Renal cortical epithelial cell (primary cell): ENCODE measurements around the gene EDARADD. TPM values are rescaled to one million over a fixed set of nuclear protein-coding genes. Genes with fewer than 3 reads are reported as not detected.
A peak's percentile ranks its signal among the peaks of the same experiment; 100 is the strongest.
"Not testable (repeated sequence)": the region's sequence is repeated elsewhere in the genome, so short reads cannot be mapped to it uniquely, and the experiment has no call there.

ENCODE experiments used
- DNase-seq: peaks from one replicate; pipeline ENCODE4 v3.0.0-alpha.2; 2011; ENCODE audit warnings: low read depth
- total RNA-seq: library from RNA; depleted of rRNA; stranded (reverse); fragments of >200 nt; gene quantifications from 2 replicates; pipeline ENCODE4 v1.2.3, GENCODE V29; 2014

The EDARADD gene
- total RNA-seq, 1 donor from 2014 or later = 0.05 TPM

DNA sequence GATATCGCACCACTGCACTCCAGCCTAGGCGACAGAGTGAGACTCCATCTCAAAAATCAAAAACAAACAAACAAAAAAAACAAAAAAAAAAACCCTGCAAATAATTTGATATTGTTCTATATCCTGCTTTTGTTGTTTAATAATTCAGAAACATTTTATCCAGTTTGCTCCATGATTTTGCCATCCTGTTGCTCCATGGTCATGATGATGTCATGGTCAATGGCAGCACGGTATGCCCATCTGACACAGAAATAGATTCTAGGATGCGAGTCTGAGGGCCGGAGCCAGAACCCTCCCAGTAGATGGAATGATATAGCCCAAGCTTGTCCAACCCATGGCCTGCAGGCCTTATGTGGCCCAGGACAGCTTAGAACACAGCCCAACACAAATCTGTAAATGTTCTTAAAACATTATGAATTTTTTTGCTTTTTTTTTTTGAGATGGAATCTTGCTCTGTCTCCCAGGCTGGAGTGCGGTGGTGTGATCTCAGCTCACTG is 39.8 kb downstream of the EDARADD start:
- no peak for DNase-seq

DNA sequence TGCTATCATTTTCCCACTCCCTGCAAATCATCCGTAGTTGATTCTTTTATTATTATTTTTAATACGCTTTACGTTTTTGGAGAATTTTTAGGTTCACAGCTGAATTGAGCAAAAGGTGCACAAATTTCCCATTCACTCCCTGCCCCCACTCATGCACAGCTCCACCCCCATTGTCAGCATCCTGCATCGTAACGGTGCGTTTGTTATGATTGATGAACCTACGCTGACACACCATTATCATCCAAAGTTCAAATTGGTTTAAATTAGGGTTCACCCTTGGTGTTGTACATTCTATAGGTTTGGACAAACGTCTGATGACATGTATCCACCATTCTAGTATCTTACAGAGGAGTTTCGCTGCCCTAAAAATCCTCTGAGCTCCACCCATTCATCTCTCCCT is 44.5 kb downstream of the EDARADD start:
- no peak for DNase-seq

DNA sequence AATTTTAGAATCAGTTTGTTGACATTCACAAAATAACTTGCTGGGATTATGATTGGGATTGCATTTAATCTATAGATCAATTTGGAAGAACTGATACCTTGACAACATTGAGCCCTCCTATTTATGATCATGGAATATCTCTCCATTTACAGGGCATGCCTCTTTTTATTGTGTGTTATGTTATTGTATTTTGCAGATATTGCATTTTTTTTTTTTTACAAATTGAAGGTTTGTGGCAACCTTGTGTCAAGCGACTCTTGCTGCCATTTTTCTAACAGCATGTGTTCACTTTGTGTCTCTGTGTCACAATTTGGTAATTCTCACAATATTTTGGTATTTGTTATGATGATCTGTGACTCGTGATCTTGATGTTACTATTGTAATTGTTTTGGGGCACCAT is 46.3 kb downstream of the EDARADD start:
- DNase-seq = no peak

DNA sequence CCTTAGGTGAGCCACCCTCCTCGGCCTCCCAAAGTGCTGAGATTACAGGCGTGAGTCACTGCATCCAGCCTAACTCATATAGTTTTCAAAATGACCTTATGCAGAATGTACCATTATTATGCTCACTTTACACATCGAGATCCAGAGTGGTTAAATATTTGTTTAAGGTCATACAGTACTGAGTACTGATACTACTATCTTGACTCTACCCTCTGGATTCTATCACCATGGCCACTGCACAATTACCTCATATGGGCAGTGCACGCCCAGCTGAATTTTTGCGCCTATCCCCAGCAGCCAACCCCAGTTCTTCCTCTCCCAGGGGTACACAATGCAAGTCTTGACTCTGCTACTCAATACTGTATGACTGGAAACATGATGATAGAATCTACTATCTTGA is 56.7 kb downstream of the EDARADD start:
- DNase-seq = no peak

DNA sequence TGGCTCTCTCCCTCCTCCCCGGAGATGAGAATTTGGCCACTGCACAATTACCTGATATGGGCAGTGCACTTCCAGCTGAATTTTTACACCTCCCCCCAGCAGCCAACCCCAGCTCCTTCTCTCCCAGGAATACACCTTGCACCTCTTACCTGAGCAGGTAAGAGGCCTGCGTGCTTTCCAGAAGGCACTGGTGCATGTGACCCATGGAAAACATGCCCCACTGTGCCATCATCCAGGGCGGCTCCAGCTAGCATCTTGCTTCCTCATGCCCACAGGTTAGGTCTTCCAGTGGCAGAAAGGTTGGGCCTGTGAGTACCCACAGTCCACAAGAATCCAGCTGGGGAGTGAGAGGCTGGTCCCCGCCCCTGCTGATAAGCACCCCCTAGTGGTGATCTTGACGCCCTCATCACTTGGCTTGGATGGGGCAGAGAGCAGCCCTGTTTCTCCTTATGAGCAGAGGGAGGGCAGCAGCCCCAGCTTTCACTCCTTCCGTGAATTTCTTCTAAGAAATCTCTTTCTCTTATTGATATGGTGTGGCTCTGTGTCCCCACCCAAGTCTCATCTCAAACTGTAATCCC is 57.8 kb downstream of the EDARADD start:
- no peak for DNase-seq

DNA sequence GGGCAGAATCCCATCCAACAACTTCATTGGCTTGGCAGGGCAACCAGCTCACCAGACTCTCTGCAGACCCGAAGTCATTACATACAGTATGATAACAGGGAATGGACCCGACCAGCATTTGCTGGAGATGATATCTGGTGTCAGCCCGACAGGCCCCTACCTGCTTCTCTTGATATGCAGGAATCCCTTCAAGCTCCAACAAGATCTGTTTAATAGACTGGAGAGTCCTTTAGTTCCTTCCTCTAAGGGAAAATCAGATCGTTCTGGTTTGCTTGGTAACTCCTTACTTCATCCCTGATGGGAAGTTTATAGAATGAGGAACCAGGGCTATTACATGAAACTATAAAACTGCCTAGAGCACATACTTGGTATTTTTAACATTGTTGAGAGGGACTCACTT is 61.2 kb downstream of the EDARADD start:
- peak; percentile 33 for DNase-seq

DNA sequence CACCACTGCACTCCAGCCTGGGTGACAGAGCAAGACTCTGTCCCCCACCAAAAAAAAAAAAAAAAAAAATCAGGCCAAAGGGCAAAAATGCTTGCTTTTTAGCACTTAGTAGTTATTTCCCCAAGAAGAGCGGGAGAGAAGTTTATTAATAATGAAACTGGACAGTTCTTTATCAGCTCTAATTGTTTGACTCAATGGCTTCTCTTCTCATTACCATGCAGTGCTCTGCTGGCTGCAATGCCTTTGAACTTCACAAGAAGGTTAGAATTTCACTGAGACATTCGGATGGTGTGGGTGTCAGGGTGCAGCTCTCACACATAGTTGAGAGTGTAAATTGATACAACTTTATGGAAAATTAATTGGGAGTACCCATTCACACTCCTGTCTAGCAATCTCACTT is 63.7 kb downstream of the EDARADD start:
- DNase-seq = no peak

DNA sequence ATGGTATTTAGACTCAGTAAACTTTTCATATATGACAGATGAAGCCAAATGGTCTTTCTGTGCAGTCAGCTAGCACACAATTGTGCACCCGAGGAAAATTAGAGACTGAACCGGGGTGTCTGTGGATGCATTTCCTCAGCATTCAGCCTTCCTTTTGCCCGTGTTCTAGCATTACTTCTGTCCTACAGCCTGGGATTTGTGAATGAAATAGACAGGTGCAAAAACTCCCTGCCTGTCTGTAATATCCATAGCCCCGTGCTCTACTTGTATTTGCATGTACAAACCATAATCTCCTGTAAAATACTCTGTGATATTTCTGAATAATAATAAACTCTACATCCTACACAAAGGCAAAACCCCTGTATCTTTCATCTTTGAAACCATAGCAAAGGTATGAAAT is 64.9 kb downstream of the EDARADD start:
- DNase-seq = no peak

DNA sequence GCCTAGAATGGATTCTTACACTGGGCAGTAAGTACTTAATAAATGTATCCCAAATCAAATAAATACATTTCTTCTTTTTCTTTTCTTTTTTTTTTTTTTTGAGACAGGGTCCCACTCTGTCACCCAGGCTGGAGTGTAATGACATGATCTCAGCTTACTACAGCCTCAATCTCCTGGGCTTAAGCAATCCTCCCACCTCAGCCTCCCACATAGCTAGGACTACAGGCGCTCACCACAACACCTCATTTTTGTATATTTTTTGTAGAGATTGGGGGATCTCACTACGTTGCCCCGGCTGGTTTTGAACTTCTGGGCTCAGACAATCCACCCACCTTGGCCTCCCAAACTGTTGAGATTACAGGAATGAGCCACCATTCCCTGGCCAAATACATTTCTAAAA is 66.0 kb downstream of the EDARADD start:
- no peak for DNase-seq

DNA sequence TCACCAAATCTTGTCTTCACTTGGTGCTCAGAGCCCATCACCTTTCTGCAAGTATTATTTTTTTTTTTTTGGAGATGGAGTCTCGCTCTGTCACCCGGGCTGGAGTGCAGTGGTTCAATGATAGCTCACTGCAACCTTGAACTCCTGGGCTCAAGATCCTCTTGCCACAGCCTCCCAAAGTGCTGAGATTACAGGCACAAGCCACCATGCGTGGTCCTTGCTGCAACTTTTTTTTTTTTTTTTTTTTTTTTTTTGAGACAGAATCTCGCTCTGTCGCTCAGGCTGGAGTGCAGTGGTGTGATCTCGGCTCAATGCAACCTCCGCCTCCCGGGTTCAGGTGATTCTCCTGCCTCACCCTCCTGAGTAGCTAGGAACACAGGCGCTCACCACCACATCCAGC is 70.1 kb downstream of the EDARADD start:
- not testable (repeated sequence) for DNase-seq

DNA sequence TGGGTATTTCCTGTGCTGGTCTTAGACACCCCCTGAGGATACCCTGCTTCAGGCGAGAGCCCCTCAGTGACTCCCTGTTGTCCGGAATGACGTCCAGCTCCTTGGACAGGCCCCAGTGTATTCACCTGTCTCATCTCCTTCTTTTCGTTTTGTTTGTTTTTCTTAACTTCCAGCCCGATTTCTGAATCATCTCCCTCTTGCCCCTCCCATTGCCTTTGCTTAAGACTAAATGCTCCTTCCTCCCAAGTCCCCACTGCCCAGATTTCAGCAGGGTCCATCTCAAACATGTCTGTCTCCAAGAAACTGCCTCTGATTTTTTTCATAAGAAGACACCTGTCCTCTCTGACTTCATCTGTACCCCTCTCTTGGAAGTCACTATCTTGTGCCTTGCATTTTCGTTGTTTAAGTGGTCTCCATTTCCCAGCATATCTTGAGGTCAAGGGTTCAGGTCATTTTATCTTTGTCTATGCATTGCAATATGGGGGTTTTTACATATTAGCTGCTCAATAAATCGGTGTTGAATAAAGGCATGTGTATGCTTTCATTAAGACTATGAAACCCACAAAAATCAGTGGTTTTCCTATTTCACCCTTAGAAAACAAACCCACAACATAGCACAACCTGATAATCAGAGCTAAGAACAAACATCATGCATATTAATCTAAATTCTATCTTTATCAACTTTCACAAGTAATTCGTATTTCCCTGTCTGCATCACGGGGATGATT is 71.3 kb downstream of the EDARADD start:
- DNase-seq = no peak

DNA sequence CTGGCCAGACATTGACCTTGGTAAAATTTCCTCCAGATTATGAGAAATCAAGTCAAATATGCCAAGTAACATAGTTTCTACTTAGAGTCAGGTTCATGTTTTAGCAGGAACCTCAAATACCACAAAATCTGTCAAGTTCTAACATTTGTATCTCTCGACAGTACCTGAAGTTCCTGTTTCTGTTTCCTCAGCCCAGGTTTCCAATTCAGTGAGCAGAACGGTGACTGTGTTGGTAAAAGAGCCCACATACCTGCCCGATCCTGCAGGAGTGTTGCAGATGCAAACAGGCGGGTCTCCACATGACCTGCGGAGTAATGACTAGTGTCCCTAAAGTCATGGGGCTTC is 71.8 kb downstream of the EDARADD start:
- no peak for DNase-seq

DNA sequence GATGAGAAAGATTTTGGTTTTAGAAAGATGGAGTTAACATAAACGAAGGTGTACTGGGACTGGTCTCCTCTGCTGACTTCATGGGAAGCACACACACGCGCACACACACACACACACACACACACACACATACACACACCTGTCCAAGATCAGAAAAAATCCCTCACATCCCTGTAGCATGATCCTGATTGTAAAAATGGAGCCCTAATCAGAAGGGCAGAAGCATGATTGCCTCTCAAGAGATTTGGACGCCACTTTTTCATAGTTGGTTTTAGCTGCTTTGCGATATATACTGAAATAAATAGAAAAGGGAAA is 73.2 kb downstream of the EDARADD start:
- DNase-seq = no peak

DNA sequence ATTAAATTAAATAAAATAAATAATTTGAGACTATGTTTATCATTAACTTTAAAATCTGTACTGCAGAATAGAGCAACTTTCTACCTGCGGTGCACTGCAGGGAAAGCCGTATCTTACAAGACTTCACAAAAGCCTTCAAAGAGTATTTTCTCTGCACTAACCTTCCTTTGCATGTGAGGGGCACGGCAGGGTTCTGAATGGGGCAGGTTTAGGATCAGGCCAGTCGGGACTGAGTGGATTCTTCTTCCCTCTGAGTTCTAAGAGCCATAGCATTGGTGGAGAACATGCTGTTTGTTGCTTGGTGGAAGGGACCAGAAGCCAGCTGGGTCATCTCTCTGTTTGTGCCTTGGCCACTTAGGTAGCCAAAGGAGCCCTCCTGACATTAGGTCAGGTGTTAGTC is 74.5 kb downstream of the EDARADD start:
- DNase-seq = no peak

DNA sequence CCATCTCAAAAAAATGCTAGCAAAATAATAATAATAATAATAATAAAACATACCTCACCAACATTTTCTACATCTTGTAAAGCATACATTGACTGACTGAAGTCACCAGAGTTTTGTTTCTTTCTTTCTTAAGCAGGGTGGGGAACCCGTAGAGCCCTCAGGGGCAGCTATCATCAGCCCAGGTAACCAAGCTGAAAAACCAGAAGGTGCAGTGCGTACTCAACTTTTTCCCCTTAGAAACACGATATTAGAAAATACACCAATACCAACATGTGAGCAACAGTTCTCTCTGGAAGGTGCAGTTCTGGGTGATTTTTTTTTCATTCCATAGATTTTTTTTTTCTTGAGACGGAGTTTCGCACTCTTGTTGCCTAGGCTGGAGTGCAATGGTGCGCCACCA is 75.4 kb downstream of the EDARADD start:
- no peak for DNase-seq

DNA sequence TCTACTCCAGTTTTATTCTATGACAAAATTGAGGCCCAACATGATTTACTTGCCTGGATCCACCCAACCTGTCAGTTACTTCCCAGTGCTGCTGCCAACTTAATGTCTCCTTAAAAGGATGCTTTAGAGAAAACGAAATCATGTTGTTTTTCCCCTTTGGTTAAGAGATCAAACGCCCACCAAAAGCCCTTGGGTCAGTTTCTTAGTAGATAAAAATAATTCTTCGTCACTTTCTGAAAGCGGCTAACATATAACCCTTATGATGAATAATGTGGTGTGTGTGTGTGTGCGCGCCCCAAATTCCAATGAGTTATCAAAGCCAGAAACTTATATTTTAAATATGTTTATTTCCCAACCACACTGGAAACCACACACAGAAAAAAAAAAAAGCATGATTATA is 77.0 kb downstream of the EDARADD start:
- DNase-seq = no peak

DNA sequence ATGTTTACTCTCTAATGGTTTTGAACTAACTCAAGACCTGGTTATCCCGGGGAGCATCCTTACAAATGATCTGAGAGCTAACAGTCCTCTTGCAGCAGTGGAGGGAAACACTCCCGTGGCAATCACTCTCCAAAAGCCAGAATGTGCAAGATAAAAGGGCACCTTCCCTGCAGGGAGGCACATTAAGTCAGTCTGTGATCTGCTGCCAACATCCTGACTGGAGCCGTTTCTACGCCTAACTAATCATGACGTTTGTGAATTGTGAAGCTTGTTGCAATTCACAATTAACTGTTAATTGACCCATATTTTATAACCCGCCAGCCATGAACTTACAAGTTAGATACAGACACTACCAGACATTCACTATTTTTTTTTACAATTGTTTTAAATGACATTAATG is 77.6 kb downstream of the EDARADD start:
- DNase-seq = no peak

DNA sequence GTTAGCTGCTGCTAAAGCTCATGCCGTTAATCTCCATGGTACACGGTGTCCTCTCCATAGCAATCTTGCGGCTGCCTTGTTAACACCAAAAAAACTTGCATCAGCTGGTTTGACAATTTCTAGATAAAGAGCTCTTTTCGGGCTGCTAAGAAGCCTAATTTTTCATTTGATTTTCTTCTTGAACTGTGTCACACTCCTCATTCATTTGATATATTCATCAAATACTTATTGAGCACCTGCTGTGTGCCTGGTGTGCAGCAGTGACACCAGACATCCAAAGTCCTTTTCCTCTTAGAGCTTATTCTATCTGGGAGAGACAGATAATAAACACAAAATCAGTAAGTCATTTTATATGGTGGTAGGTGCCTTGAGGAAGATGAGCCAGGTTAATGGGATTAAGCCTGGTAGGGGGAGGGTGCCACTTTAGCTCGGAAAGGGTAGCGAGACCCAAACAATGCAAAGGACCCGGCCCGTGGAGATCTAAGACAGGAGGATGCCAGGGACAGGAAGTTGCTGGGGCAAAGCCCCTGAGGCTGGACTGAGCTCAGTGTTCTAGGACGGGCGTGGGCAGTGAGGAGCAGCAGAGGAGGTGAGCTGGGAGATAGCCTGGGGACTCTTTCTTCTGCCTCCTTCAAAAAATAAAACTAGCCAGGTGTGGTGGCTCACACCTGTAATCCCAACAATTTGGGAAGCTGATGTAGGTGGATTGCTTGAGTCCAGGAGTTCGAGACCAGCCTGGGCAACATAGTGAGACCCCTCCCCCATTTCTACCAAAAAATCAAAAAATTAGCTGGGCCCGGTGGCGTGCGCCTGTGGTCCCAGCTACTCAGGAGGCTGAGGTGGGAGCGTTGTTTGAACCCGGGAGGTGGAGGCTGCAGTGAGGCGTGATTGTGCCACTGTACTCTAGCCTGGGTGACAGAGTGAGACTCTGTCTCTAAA is 79.0 kb downstream of the EDARADD start:
- no peak for DNase-seq

DNA sequence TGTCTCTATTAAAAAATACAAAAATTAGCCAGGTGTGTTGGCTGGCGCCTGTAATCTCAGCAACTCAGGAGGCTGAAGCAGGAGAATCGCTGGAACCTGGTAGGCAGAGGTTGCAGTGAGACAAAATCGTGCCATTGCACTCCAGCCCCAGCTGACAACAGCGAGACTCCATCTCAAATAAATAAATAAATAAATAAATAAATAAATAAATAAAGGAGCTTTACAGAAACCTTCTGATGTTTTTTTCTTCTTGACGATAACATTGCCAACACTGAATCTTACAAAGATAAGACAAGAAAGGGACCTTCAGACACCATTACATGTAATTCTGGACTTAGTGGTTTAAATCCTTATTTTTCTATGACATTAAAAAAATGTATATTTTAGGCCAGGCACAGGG is 81.9 kb downstream of the EDARADD start:
- no peak for DNase-seq

DNA sequence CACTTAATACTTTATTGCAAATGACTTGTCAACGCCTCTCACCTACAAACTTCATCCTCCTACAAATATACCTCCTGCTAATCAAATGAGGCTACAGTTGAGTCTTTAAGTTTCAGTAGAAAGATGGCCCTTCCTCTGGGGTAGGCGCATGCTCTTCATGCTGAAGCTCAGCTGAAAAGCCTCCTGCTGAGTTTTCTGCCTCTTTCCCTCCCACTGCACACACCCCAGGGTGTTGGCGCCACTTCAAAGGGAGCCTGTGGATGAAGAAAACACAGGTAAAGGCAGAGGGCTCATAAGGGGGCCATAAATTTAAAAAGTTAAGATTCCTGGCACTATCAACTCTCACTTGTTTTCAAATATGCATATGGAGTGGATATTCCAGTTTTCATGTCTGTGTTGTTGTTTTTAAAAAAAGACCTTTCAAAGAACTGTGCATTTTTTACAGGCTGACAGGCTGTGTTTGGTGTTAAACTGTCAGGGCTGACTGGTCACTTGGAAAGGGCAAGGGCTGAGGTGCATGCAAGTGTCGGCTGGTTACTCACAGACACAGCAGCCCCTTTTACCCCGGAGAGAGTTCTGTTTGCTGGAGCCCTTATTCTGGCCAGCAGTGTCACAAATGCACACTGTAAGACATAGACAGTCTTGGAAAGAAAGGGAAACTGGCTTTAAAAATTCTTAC is 86.8 kb downstream of the EDARADD start:
- peak; percentile 17 for DNase-seq

DNA sequence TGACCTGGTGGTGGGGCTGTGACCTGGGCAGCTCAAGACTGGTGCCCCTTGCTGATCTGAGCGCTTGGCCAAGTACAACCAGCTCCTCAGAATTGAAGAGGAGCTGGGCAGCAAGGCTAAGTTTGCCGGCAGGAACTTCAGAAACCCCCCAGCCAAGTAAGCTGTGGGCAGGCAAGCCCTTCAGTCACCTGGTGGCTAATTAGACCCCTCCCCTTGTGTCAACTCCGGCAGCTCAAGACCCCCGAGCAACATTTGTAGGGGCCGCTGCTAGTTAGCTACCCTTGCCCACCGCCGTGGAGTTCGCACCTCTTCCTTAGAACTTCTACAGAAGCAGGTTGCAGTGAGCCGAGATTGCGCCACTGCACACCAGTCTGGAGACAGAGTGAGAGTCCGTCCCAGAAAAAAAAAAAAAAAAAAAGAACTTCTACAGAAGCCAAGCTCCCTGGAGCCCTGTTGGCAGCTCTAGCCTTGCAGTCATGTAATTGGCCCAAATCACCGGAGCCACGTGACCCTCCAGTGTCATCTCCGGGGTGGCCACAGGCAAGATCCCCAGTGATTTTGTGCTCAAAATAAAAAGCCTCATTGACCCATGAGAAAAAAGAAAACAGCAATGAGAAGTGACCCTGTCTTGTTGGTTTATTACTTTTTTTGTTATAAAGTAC is 90.4 kb downstream of the EDARADD start:
- DNase-seq = no peak
